Adipose tissue (tissue), 3 donors: ENCODE results near the gene GRAMD2B. TPM values are rescaled to one million over a fixed set of nuclear protein-coding genes. Genes with fewer than 3 reads are reported as not detected.
A peak's percentile ranks its signal among the peaks of the same experiment; 100 is the strongest.

Experiments
- H3K27ac ChIP-seq: one replicate; pipeline ENCODE4 v1.5.1; 2013; ENCODE audit warnings: low read depth, low read length
- WGBS, 3 donors: extraction: QIAGEN DNeasy Blood & Tissue Kit; methylation state at CpG; one replicate each; pipeline ENCODE4 v1.1.7; 2013; 5-methylcytosine and 5-hydroxymethylcytosine counted together
- polyA plus RNA-seq, 3 donors: library from polyadenylated mRNA; stranded (reverse); fragments of 200-250 nt; gene quantifications; one replicate each; pipeline ENCODE4 v1.2.3, GENCODE V29; 2013
- donor health status: healthy with polysubstance abuse.
- donor health status: Bipolar disorder and iron deficiency.
- donor health status: healthy.

The GRAMD2B gene
- polyA plus RNA-seq, 3 donors = 4.9 to 15.2 (median 5.4) TPM

GRCh38 chr5:126490167-126490940 is 67.1 kb downstream of the GRAMD2B start:
- WGBS, 3 donors = 79 to 83% (median 80%) methylated on average over 12 of the region's 12 CpGs
- H3K27ac ChIP-seq = no peak overlapping the region

DNA sequence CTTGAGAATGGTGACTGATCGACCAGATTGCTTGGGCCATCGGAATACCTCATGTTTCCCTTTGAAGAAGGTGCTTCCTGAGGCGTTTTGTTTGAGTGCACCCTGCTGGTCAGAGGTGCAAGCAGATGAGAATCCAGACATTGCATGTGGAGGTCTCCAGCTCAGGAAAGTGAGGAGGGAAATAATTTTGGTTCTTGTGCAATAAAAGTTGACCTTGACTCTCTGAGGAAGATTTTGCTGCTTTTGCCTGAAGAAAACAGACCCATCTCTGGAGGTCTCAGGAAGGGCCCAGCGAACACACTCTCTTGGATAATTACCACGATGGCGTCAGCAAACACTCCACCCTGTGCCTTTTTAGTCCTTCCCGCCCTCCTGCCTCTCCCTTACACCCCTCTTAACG is 69.7 kb downstream of the GRAMD2B start:
- WGBS, 3 donors = 72 to 78% (median 78%) methylated on average over 8 of the region's 8 CpGs
- no peak overlapping the region for H3K27ac ChIP-seq

DNA sequence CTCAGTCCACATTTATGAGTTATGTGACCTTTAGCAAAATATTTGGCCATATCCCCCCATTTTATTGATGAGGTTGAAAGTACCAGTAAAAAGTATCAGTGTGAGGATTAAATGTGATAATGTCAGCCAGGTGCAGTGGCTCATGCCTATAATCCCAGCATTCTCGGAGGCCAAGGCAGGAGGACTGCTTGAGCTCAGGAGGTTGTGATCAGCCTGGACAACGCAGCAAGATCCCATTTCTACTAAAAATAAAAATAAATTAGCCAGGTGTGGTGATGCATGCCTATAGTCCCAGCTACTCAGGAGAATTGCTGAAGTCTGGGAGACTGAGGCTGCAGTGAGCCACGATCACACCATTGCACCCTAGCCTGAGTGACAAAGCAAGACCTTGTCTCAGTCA is 71.2 kb downstream of the GRAMD2B start:
- no peak overlapping the region for H3K27ac ChIP-seq
- 95 to 99% (median 98%) methylated on average over 3 of the region's 3 CpGs for WGBS, 3 donors

DNA sequence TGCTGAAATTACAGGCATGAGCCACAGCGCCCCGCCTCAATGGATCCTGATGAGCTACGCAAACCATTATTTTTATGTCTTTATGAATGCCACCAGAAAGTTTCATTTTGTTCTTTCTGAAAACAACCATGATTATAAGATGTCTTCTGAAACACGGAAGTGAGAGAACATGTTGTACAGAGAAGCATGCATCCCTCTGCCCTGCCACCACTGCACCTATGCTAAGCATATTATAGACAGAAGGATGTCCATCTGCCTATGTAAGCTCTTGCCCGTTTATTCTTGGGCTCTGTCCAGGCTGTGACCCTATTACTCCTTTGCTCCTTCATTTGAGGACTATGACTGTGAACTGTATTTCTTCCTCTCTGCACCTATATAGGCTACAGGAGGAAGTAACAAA is 74.3 kb downstream of the GRAMD2B start:
- H3K27ac ChIP-seq = no peak overlapping the region
- WGBS, 3 donors = 87 to 88% (median 87%) methylated on average over 5 of the region's 5 CpGs

- H3K27ac ChIP-seq = no peak overlapping the region
- 61 to 89% (median 83%) methylated on average over 2 of the region's 2 CpGs for WGBS, 3 donors
Measured at GRCh38 chr5:126499278-126499677, 76.1 kb downstream of the GRAMD2B start.

DNA sequence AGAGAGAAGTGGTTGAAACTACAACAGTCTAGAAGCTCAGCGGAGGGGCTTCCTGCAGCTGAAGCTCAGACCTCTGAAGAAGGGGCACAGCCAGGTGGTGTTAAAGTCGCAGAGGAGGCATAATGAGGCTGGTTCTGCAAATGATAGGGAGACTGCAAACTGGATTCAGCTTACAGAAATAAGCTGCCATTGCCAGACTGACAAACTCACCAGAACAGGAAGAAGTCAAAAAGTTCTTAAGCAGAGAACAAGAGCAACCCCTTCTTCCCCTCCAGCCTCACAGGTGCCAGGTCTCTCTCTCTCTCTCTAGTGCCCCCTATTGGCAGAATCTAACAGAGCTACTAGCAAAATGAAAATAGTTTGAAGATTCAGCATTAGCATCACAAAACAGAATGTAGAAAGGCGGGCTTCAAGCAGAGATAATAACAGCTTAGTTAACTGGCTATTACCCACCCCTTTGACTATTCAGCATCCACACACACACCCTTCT is 76.7 kb downstream of the GRAMD2B start:
- no peak overlapping the region for H3K27ac ChIP-seq
- WGBS, 3 donors = 84 to 88% (median 87%) methylated on average over 3 of the region's 3 CpGs

DNA sequence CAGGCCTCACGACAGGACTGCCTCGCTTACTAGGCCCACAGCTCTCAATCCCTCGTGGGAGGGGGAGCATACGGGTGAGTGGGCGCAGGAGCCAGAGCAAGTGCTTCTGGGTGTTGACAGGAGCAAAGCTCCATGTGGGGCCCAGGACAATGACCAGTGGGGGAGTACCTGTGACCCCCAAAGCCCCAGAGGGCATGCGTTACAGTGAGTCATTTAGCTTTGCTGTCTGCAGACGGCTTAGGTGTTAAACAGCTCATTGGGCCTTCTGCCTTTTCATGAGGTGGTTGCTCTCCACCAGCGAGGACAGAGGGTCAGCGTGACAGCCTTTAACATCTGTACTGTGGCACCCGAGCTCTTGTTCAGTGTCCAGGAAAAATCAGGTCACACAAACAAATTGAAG is 78.2 kb downstream of the GRAMD2B start:
- 92 to 94% (median 94%) methylated on average over 10 of the region's 10 CpGs for WGBS, 3 donors
- no peak overlapping the region for H3K27ac ChIP-seq

DNA sequence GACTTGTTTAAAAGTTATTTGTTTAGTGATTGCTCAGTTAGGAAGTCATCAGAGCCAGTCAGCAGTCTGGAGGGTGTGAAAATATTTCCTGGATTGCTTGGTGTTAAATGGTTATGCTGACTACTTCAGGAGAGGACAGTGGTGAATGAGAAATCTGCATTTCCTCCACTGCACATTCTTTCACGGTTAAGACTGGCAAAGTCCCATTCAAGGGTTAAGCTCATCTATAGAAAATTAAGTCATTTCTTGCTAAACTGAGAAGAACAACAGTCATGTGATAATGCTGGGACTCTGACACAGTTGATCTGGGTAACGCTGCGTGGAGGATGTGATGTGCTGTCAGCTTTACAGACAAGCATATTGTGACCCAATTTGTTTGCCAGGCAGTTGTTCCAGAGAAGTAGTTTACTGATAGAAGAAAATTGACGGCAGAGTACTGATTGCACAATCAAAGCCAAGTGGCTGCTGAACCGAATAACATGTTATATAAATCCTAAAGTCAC is 80.4 kb downstream of the GRAMD2B start:
- 14 to 24% (median 21%) methylated on average over 5 of the region's 5 CpGs for WGBS, 3 donors

DNA sequence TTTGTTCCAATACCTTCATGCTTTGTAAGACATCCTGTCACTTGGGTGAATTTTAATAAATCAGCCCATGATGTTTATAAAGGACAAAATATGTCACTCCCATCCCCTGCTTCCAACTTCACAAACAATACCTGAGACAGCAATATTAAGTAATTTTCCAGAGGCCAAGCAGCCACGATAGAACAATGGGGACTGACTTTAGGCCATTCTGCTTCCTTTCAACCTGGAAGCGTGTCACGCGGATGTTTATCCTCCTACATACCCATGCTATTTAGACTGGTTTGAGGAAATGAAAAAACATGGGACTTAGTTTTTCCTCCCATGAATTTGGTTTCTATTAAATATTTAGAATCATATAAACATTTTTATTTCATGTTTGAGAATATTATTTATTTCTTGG is 82.9 kb downstream of the GRAMD2B start:
- WGBS, 3 donors = 75 to 83% (median 80%) methylated on average over 4 of the region's 4 CpGs
- H3K27ac ChIP-seq = no peak overlapping the region

More for the DNA sequence above, 80.4 kb downstream of the GRAMD2B start:
- H3K27ac ChIP-seq = no peak overlapping the region

- WGBS, 3 donors = 86 to 88% (median 87%) methylated on average over 13 of the region's 13 CpGs
- peak overlapping the region; percentile 26 for H3K27ac ChIP-seq
Measured at GRCh38 chr5:126508251-126508961, 85.2 kb downstream of the GRAMD2B start.

GRCh38 chr5:126508962-126509279 is 85.7 kb downstream of the GRAMD2B start:
- peak overlapping the region; percentile 26 for H3K27ac ChIP-seq

GRCh38 chr5:126509339-126509738 is 86.1 kb downstream of the GRAMD2B start:
- no peak overlapping the region for H3K27ac ChIP-seq
- WGBS, 3 donors = 75 to 86% (median 80%) methylated on average over 5 of the region's 5 CpGs

- WGBS, 3 donors = 93 to 100% (median 98%) methylated on average over 1 of the region's 1 CpG
- H3K27ac ChIP-seq = no peak overlapping the region
Measured at GRCh38 chr5:126511961-126512360, 88.8 kb downstream of the GRAMD2B start.

GRCh38 chr5:126512451-126512850 is 89.2 kb downstream of the GRAMD2B start:
- WGBS, 3 donors = 87 to 97% (median 93%) methylated on average over 3 of the region's 3 CpGs
- H3K27ac ChIP-seq = no peak overlapping the region

GRCh38 chr5:126513302-126513701 is 90.1 kb downstream of the GRAMD2B start:
- H3K27ac ChIP-seq = no peak overlapping the region
- 80 to 86% (median 84%) methylated on average over 2 of the region's 2 CpGs for WGBS, 3 donors

DNA sequence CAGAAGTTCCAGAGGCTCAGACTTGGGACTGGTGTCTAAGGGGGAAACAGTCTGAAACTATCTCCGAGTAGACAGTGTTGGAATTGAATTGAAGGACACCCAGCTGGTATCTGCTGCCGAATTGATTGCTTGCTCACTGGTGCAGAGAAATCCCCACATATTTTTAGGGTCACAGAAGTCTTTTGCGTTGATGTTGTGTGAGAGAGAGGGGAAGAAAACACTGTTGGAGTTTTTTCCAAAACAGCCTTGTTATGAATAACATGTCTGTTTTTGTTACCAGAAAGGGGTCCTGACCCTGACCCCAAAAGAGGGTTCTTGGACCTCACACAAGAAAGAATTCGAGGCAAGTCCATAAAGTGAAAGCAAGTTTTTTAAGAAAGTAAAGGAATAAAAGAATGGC is 90.5 kb downstream of the GRAMD2B start:
- WGBS, 3 donors = 65 to 84% (median 80%) methylated on average over 4 of the region's 4 CpGs
- H3K27ac ChIP-seq = no peak overlapping the region

DNA sequence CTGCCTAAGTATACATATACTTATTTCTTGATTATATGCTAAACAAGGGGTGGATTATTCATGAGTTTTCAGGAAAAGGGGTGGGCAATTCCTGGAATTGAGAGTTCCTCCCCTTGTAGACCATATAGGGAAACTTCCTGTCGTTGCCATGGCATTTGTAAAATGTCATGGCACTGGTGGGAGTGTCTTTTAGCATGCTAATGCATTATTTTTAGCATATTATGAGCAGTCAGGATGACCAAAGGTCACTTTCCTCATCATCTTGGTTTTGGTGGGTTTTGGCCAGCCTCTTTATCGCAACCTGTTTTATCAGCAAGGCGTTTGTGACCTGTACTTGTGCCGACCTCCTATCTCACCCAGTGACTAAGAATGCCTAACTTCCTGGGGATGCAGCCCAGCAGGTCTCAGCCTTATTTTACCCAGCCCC is 90.9 kb downstream of the GRAMD2B start:
- WGBS, 3 donors = 75 to 87% (median 79%) methylated on average over 4 of the region's 4 CpGs
- no peak overlapping the region for H3K27ac ChIP-seq

- no peak overlapping the region for H3K27ac ChIP-seq
- 86 to 91% (median 90%) methylated on average over 9 of the region's 9 CpGs for WGBS, 3 donors
Measured at GRCh38 chr5:126514558-126515141, 91.4 kb downstream of the GRAMD2B start.

DNA sequence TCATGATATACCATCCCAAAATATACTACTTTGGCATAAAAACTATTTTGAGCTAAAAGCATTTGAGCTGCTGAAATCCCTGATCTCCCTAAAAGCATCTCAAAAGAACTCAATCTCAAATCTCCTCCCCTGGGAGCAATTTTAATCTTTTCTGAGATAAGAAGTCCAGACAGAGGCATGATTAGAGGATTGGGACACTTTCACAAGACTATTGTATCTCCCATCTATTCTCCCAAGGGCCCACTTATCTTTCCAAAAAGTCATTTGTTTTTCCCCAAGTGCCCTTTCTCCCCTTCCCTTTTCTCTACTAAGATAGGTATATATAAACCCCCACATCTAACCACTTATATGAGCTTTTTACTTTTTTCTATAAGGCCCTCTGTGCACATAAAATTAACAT is 92.1 kb downstream of the GRAMD2B start:
- no peak overlapping the region for H3K27ac ChIP-seq
